ENCODE data around the gene RAB40C.

RAB40C gene

GRCh38 chr16:610513-611381 lies 20.9 kb downstream of the RAB40C start:
- no peak overlapping the region for H3K4me3 ChIP-seq (ENCODE audit: low read depth, low read length)
- DNase-seq, result peak; percentile 90
- no peaks in the 10 kb centered on the region for H3K27me3 ChIP-seq (ENCODE audit: insufficient read depth, low read depth, severe bottlenecking)
- H3K36me3 ChIP-seq, result peaks cover 5% of the 10 kb centered on the region
- H3K9me3 ChIP-seq (ENCODE audit: severe bottlenecking), result no peaks in the 10 kb centered on the region
- peak; percentile 96 for TF ChIP-seq CTCF (IDR thresholded peaks at IDR 0.05; ENCODE audit: low read depth, low read length)
- peak overlapping the region; percentile 23 for H3K27ac ChIP-seq

- H3K27ac ChIP-seq, result no peak overlapping the region
- TF ChIP-seq CTCF (IDR thresholded peaks at IDR 0.05; ENCODE audit: low read depth, low read length), result no peak
- H3K9me3 ChIP-seq (ENCODE audit: severe bottlenecking), result no peaks in the 10 kb centered on the region
- DNase-seq, result no peak
- no peaks in the 10 kb centered on the region for H3K27me3 ChIP-seq (ENCODE audit: insufficient read depth, low read depth, severe bottlenecking)
- H3K4me3 ChIP-seq (ENCODE audit: low read depth, low read length), result no peak overlapping the region
- H3K36me3 ChIP-seq, result peaks cover 16% of the 10 kb centered on the region
Observed at GRCh38 chr16:615122-615521, 25.3 kb downstream of the RAB40C start.

- no peak for DNase-seq
- Histone ChIP-seq H3K27ac (peak overlapping the region; percentile 62), H3K4me3 (ENCODE audit: low read depth, low read length) (no peak overlapping the region), H3K36me3 (peaks cover 18% of the 10 kb centered on the region), H3K27me3 (ENCODE audit: insufficient read depth, low read depth, severe bottlenecking) (no peaks in the 10 kb centered on the region), H3K9me3 (ENCODE audit: severe bottlenecking) (no peaks in the 10 kb centered on the region)
- TF ChIP-seq CTCF (IDR thresholded peaks at IDR 0.05; ENCODE audit: low read depth, low read length), result no peak
Observed at GRCh38 chr16:616733-617586, 27.1 kb downstream of the RAB40C start.

- Histone ChIP-seq H3K36me3 (peaks cover 18% of the 10 kb centered on the region), H3K9me3 (ENCODE audit: severe bottlenecking) (no peaks in the 10 kb centered on the region), H3K27me3 (ENCODE audit: insufficient read depth, low read depth, severe bottlenecking) (no peaks in the 10 kb centered on the region), H3K4me3 (ENCODE audit: low read depth, low read length) (no peak overlapping the region), H3K27ac (peak overlapping the region; percentile 62)
- peak; percentile 75 for DNase-seq
- no peak for TF ChIP-seq CTCF (IDR thresholded peaks at IDR 0.05; ENCODE audit: low read depth, low read length)
Observed at GRCh38 chr16:617855-618254, 28.0 kb downstream of the RAB40C start.

GRCh38 chr16:619476-620100 lies 29.7 kb downstream of the RAB40C start:
- Histone ChIP-seq H3K27ac (no peak overlapping the region), H3K4me3 (ENCODE audit: low read depth, low read length) (no peak overlapping the region), H3K27me3 (ENCODE audit: insufficient read depth, low read depth, severe bottlenecking) (no peaks in the 10 kb centered on the region), H3K36me3 (peaks cover 18% of the 10 kb centered on the region), H3K9me3 (ENCODE audit: severe bottlenecking) (no peaks in the 10 kb centered on the region)
- TF ChIP-seq CTCF (IDR thresholded peaks at IDR 0.05; ENCODE audit: low read depth, low read length), result no peak
- no peak for DNase-seq
